Adrenal gland (tissue), 5 donors: Measurements from ENCODE around the gene MICU1.

Experiments
- CTCF ChIP-seq, 6 experiments: fragments of 450-650 bp in 4 of 6; fragments of 200-600 bp in 2 of 6; sonication (generic) in 1 of 6; IDR thresholded peaks; 1 replicate in 5 of 6; 2 replicates in 1 of 6; pipeline versions ENCODE4 v1.5.1 to v1.8.0; 2016 to 2021; ENCODE audit warnings: antibody characterized with exemption in 6 of 6, mild to moderate bottlenecking in 2 of 6, moderate library complexity in 1 of 6
- POLR2A ChIP-seq, 2 donors: fragments of 450-650 bp; IDR thresholded peaks; one replicate each; pipeline ENCODE4 v1.6.1; 2017; ENCODE audit warnings: antibody characterized with exemption in 2 of 2, mild to moderate bottlenecking in 2 of 2, moderate library complexity in 1 of 2
- donor health status: DM: no; HTN: no; CAD: no.

- no peak for TF ChIP-seq CTCF (IDR thresholded peaks at IDR 0.05)
- TF ChIP-seq POLR2A (IDR thresholded peaks at IDR 0.05): no peak
Observed at GRCh38 chr10:72389014-72389413, 236.9 kb downstream of the MICU1 start.
